Stimulated activated CD4-positive, alpha-beta T cell treated with anti-CD3 and anti-CD28 coated beads, Interleukin-1b, Interleukin-23, amount 100 ng/mL, for 1 hour (primary cell): ENCODE results near the gene POLR1B.
"Not testable (repeated sequence)": the region's sequence is repeated elsewhere in the genome, so short reads cannot be mapped to it uniquely, and the experiment has no call there.

Experiments used
- DNase-seq, 2 donors: peaks; one replicate each; pipeline ENCODE4 v3.0.0-alpha.2; 2020; ENCODE audit warnings: low read depth in 2 of 2

POLR1B gene

GRCh38 chr2:112542123-112542983, at the start of gene POLR1B:
Gene POLR1B, plus strand, starts transcription at chr2:112542465. Its CDS starts 30 bp downstream, at chr2:112542495.
- peak; percentile 43 to 46 for DNase-seq

GRCh38 chr2:112493048-112493447, 49.2 kb upstream of the POLR1B start:
- no peak for DNase-seq

GRCh38 chr2:112493858-112494648, 48.2 kb upstream of the POLR1B start:
- no peak for DNase-seq

- DNase-seq, result no peak
Observed at GRCh38 chr2:112494828-112495227, 47.4 kb upstream of the POLR1B start.

- not testable (repeated sequence) for DNase-seq
Observed at GRCh38 chr2:112495878-112496277, 46.4 kb upstream of the POLR1B start.

- DNase-seq, result not testable (repeated sequence)
Observed at GRCh38 chr2:112500850-112501484, 41.3 kb upstream of the POLR1B start.

- not testable (repeated sequence) for DNase-seq
Observed at GRCh38 chr2:112509239-112509998, 32.8 kb upstream of the POLR1B start.

- no peak for DNase-seq
Observed at GRCh38 chr2:112516801-112517200, 25.5 kb upstream of the POLR1B start.

- no peak for DNase-seq
Observed at GRCh38 chr2:112518807-112519206, 23.5 kb upstream of the POLR1B start.

GRCh38 chr2:112519506-112519905, 22.8 kb upstream of the POLR1B start:
- DNase-seq, result no peak

- no peak for DNase-seq
Observed at GRCh38 chr2:112520234-112520783, 22.0 kb upstream of the POLR1B start.

- DNase-seq, result no peak
Observed at GRCh38 chr2:112523291-112523777, 18.9 kb upstream of the POLR1B start.

GRCh38 chr2:112524276-112524675, 18.0 kb upstream of the POLR1B start:
- DNase-seq, result not testable (repeated sequence)

- no peak for DNase-seq
Observed at GRCh38 chr2:112528541-112528940, 13.7 kb upstream of the POLR1B start.

GRCh38 chr2:112529757-112530156, 12.5 kb upstream of the POLR1B start:
- DNase-seq, result no peak

GRCh38 chr2:112530728-112531127, 11.5 kb upstream of the POLR1B start:
- no peak for DNase-seq

- no peak for DNase-seq
Observed at GRCh38 chr2:112534826-112535225, 7.4 kb upstream of the POLR1B start.

GRCh38 chr2:112536665-112537064, 5.6 kb upstream of the POLR1B start:
- DNase-seq, result not testable (repeated sequence)

- no peak for DNase-seq
Observed at GRCh38 chr2:112539306-112539705, 3.0 kb upstream of the POLR1B start.

- no peak for DNase-seq
Observed at GRCh38 chr2:112540906-112541305, 1.4 kb upstream of the POLR1B start.
